Stimulated activated CD8-positive, alpha-beta memory T cell treated with anti-CD3 and anti-CD28 coated beads, Interleukin-4, amount 100 ng/mL, for 4 hours (primary cell): ENCODE data around the gene VIPR2.
"Not testable (repeated sequence)": the region's sequence is repeated elsewhere in the genome, so short reads cannot be mapped to it uniquely, and the experiment has no call there.

Source experiments
- DNase-seq, 2 donors: peaks; one replicate each; pipeline ENCODE4 v3.0.0-alpha.2; 2020; ENCODE audit warnings: low read depth in 2 of 2, low spot score in 1 of 2

The VIPR2 gene

DNA sequence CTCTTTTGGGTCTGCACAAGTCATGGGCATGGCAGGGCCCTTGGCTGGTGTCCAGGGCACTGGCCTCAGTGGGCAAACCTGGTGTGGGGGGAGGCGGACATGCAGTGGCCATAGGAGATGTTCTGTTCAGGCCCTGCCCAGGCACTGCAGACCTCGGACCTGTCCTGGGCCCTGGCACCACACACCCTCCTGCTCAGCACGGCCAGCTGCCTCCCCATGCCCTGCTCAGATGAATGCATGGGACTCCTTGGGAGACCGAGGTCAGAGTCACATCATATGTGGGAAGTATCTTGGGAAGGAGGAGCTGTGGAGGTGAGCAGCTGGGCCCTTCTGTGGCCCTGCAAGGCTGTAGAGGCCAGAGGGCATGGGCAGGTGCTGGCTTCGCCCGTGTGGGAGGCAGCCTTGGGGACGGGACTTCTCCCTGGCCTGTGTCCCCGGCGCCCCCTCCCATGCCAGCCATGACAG is 130.8 kb downstream of the VIPR2 start:
- DNase-seq: no peak

DNA sequence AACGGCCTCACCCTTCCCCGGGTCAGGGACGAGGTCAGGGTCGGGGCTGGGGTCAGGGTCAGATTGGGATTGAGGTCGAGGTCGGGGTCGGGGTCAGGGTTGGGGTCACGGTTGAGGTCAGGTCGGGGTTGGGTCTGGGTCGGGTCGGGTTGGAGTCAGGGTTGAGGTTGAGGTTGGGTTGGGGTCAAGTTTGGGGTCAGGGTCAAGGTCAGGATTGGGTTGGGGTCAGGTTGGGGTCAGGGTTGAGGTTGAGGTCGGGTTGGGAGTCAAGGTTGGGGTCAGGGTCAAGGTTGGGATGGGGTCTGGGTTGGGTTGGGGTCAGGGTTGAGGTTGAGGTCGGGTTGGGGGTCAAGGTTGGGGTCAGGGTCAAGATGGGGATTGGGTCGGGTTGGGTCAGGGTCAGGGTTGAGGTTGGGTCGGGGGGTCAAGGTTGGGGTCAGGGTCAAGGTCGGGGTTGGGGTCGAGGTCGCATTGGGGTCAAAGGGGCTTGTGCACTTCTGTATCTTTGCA is 131.4 kb downstream of the VIPR2 start:
- DNase-seq: no peak

DNA sequence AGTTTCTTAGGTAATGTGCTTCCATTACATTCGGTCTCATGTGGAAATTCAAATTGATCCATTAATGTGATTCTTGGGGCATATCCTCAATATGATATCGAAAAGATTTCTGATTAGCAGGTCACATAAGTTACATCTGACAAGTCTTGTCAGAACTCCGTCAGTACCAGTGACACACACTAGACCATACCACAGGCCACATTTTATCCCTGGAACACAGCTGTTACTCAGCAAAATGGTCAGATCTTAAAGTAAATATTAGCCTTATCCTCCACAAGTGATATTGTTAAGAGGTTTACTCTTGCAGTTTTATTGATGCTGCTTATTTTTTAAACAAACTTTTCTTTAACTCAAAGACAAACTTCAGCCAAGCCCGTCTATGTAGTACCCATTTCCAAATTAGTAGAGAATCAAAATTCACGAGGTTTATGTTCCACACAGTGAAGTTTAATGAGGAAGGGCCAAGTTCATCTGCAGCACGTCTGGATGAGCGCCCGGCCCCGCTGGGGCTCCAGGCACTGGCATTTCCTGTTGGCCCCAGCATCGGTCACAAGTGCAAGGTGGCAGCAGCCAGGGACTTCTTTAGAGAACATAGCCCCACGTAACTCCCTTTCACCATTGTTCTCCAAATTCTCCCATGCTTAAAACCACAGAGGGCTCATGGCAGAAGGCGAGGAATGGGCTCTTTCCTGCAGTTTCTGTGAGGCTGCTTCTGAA is 132.2 kb downstream of the VIPR2 start:
- no peak for DNase-seq

DNA sequence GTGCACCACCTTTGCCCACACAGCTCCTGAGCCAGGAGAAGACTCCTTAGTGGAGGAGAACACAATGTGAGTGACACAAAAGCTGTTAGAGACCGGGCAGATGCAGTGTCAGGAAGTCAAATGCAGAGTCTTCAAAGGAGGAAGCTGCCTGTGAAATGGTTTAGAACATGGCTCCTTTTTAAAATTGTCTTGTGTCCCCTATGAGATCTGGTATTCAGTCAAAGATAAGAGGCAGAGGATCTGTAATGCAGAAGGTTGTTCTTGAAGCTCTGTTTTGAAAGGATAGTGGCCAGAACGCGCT is 133.0 kb downstream of the VIPR2 start:
- no peak for DNase-seq

DNA sequence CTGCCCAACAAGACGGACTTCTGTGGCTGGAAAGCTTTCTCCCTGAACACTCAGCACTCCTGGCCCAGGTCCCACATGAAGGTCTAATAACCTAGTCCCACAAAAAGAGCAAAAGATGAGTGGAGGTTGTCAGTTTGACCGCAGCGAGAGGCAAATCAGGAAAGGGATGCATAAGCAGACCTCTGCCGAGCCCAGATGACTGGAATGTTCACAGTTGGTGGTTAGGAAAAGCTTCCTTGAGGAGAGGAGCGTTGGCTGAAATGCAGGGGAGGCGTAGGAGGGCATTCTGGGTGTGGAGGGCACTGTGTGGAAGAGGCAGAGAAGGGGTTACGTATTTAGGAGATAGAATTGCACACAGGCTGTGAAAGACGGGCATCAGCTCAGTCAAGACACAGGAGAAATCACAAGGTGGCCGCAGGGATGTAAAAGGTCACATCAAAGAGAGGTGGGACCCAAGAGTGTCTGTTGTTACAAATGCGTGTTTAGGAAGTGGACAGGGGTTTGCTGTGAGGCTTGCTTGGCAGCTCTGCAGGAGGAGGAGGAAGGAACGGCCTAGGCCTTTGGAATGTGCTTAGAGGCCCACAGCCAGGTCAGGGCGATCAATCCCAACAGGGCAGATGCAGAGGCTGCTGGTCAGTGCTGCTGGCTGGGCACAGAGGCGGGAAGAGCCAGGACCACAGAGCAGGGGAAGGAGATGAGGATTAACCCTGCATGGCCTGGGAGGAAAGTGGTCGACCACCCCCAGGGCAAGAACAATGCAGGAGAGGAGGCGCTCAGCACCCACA is 133.5 kb downstream of the VIPR2 start:
- DNase-seq: no peak

DNA sequence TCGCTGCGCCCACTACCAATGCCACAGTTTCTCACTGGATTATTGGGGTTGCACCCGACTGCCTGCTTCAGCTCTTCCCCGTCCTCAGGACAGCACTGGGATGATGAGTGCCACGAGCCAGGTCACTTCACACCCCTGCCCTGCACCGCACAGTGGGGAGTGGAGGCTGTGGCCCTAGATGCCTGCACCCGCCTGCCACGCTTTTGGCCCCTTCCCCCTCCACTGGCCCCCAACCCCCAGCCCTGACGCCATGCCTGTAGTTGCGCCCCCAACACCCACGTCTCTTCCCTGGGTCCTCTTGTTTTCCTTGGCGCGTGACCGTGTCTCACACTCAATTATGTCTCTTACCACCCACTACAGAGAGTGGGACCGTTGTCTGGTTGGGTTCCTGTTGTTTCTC is 134.3 kb downstream of the VIPR2 start:
- DNase-seq: no peak

DNA sequence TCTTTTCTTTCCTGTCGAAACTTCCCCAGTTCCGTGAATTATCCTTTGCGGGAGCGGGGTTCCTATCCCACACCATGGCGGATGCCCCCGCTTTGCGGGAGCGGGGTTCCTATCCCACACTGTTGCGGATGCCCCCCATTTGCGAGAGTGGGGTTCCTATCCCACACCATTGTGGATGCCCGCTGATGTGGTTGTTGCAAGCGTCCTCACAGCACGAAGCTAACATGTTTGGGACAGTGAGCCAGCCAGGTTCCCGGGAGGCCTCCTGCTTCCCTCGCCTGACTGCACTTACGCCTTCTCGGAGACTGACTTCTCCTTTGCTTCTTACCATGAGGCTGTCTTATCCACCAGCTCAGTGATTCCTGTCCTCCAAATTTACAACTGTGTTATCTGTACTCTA is 134.7 kb downstream of the VIPR2 start:
- no peak for DNase-seq

DNA sequence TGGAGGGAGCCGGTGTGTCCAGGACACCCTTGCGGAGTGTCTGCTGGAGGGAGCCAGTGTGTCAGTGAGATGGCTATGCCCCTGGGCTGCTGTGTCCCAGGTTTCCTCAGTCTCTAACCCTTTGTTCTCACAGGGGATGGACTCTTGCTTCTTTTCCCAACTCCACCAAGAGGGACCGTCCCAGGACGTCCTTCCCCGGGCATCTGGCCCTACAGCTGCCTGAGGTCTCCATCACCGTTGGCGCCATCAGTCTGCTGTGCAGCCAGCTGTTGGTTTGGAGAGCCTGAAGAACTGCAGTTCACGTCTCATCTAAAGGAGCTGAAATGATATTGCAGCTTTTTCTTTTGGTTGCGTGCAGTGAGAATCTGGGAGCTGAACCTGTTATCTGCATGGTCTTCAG is 136.2 kb downstream of the VIPR2 start:
- no peak for DNase-seq

DNA sequence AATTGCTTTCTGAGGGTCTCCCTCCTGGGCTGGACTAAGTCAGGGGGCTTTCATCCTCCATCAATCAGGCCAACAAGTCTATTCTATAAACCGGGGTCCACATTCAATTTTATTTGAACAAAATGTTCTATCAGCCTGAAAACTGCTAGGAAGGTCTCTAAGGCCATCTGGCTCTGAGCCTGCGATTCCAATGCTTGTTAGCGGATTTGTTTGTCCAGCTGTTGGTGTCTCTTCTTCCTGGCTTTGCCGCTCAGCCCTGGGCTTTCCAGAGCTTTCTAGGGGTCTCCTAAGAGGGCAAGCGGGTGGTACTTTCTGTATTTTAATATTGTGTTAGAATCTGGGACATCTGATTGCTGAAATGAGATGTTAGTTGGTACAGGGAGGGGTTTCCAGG is 136.7 kb downstream of the VIPR2 start:
- no peak for DNase-seq

DNA sequence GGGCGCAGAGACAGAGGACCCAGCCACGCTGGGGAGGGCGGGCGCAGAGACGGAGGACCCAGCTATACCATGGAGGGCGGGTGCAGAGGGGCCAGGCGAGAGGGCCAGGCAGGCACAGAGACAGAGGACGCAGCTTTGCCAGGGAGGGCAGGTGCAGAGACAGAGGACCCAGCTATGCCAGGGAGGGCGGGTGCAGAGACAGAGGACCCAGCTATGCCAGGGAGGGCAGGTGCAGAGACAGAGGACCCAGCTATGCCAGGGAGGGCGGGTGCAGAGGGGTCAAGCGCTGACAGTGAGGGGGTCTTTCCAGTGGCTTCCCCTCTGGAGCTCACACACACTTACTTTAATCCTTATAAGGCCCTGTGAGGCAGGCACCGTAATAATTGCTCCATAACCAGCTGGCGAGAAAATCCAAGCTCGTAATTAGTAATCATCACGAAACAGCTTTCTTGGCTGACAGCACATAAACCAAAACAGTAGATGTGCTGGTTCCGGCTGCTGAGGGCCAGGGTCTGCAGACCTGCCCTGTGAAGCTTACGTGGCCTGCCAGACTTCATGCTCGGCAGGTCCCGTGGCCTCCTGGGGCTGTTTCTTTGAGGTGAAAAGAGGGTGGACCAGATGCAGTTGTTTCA is 137.2 kb downstream of the VIPR2 start:
- no peak for DNase-seq

DNA sequence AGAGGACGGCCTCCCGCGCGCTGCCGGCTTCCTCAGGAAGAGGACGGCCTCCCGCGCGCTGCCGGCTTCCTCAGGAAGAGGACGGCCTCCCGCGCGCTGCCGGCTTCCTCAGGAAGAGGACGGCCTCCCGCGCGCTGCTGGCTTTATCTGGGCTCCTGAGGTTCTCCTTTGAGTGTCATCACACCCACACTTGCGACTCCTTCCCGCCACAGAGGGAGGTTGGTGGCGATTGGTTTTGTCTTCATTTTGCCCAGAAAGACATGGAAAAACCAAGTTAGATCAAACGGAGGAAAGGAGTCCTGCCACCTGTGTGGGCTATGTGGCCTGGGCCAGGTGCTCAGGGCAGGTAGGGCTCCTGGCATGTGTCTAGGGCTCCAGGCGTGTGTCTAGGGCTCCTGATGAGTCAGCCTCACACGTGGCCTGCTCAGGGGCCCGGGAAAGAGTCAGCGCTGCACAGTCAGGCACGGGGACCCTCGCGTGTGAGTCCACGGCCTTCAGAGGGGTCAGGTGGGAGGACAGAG is 138.0 kb downstream of the VIPR2 start:
- no peak for DNase-seq

DNA sequence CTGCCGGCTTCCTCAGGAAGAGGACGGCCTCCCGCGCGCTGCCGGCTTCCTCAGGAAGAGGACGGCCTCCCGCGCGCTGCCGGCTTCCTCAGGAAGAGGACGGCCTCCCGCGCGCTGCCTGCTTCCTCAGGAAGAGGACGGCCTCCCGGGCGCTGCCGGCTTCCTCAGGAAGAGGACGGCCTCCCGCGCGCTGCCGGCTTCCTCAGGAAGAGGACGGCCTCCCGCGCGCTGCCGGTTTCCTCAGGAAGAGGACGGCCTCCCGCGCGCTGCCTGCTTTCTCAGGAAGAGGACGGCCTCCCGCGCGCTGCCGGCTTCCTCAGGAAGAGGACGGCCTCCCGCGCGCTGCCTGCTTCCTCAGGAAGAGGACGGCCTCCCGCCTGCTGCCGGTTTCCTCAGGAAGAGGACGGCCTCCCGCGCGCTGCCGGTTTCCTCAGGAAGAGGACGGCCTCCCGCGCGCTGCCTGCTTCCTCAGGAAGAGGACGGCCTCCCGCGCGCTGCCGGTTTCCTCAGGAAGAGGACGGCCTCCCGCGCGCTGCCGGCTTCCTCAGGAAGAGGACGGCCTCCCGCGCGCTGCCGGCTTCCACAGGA is 138.6 kb downstream of the VIPR2 start:
- not testable (repeated sequence) for DNase-seq

DNA sequence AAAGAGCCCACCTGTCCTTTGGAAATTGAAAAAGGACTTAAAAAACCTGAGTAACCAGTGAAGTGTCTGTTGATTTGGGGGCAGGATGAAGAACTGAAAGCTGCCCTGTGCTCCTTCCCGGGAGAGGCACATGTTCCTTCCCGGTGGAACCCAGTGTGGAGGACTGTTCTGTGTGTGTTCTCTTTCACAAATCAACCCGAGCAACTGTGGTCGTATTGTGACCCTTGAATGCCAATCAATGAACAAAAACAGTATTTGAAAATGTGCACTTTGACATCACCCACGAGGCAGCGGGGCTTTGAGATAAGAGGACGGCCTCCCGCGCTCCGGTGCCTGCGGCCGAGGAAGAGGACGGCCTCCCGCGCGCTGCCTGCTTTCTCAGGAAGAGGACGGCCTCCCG is 139.0 kb downstream of the VIPR2 start:
- DNase-seq: no peak

DNA sequence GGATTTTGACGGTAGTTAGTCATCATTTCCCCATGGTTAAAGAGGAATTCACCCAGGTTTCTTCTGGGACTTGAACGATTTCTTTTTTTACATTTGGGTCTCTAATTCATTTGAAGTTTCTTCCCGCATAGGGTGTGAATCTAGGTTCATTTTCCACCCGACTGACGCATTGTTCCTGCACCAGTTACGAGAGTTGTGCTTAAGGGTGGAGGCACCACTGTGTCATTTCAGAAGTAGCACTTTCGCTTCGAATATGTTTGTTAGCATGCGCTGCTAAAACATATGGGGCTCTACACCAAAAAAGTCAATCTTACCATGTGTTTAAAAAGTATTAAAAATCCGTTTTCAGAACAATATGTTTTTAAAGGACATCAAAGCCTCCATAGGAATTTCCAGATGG is 140.3 kb downstream of the VIPR2 start:
- DNase-seq: no peak

DNA sequence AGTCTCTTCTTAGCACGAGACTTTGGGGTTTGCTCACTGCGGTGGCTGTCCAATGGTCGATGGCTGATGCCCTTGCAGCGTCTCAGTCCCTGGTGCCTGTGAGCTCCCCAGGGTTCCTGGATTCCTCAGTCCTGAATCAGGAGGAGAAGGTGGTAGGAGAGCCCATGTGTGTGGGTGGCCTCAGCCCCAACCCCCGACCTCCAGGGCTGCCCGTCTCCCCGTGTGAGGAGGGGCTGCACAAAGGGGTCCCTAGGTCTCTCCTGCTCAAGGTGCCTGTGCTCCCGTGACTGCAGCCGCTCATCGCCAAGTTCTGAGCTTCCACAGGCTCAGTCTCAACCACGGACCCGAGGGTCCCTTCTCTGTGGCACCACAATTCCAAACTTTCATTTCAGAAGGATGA is 142.9 kb downstream of the VIPR2 start:
- no peak for DNase-seq

DNA sequence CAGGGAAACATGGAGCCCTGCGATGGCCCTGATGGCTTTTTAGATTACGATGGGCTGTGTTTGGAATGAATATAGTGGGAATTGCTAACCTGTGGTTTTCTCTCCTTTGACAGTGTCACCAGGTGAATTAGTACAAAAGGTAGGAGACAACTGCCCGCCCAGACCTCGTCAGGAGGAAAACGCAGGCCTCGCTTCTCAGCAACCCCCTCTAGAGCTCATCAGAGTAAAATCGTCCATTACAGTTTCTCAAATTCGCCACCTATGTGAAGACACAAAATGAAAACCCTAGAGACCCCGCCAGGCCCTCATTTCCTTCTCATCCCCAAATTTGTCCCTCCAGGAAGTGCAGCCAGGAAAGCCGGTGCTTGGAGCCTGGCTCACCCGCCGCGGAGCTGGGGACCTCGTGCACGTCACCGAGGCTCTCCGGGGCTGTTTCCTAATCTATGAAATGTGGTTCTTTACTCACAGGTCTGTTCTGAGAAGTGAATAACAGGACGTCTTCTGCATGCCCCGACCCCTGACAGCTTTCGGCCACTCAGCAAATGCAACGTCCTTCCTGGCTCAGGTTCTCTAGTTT is 143.7 kb downstream of the VIPR2 start:
- DNase-seq: no peak

DNA sequence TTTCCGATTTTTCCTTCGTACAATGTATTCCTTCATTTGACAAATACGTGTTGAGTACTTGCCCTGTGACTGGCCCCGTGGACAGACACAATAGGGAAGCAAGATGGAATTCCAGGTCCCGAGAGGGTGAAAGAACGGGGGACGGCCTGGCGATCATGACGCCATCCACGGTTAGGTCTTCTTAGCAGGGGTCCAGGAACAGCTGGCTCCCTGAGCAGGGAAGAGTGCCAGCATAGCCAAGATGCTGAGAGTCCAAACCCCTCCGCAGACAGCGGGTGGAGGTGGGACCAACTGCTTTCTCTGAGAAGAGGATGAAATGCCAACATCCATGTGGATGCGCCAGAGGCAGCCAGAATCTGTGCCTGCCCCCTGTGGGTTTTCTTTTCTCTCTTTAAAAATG is 144.6 kb downstream of the VIPR2 start:
- DNase-seq: no peak

DNA sequence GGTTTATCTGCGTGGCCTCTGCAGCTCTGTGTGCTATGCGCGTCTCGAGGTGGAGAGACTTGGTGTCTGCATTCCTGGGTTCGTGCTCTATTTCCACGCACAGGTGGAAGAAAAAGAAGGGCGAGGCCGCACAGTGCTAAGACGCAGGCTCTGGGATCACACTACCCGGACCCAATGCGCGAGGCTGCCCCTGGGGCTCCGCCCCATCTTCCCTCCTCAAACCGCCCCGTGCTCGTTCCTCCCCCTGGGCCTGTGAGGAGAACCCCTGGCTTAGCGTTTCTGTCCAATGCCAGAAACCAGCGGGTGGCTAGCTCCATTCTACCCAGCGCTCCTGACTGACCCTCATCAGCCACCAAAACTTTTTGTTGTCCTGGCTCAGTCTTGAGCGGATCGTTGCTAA is 145.2 kb downstream of the VIPR2 start:
- no peak for DNase-seq

DNA sequence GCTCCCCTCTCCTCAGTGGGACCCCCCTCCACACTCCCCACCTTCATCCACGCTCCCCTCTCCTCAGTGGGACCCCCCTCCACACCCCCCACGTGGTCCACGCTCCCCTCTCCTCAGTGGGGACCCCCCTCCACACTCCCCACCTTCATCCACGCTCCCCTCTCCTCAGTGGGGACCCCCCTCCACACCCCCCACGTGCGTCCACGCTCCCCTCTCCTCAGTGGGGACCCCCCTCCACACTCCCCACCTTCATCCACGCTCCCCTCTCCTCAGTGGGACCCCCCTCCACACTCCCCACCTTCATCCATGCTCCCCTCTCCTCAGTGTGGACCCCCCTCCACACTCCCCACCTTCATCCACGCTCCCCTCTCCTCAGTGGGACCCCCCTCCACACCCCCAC is 146.4 kb downstream of the VIPR2 start:
- not testable (repeated sequence) for DNase-seq

DNA sequence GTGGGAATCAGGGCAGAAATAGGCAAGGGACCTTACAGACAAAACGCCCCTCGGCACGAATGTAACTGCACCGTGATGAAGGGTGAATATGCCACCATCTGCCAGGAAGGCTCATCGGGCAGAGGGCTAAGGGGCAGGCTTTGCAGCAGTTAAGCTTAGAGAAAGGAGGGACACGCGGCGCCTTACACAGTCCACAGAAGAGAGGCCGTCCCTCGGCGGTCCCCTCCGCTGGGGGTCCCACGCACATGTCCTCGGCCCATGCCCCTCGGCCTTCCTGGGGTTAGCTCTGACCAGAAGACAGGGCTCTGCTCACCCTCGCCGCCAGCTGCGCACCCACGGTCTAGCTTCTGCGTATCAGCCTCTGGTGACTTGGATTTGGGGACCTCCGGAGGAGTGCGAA is 147.2 kb downstream of the VIPR2 start:
- DNase-seq: no peak

DNA sequence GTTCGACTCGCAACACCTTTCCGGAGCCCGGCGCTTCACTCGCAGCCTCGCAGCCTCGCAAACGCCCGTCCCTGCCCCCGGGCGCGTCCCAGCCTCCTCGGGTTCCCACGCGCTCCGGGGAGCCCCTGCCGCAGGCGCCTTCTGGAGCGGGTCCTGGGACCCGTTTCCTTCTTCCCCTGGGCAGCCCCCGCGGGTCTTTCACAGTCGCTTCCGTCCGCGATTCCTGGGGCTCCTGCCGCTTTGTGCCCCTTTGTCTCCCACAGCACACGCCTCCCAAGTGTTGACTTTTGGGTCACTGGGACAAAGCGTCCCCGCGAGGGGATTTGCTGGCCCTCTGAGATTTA is 147.6 kb downstream of the VIPR2 start:
- DNase-seq: no peak
